Measurements from ENCODE around the gene CRHR2.
"Not testable (repeated sequence)": the region's sequence is repeated elsewhere in the genome, so short reads cannot be mapped to it uniquely, and the experiment has no call there.

CRHR2 gene

GRCh38 chr7:30652132-30652531 lies 30.1 kb downstream of the CRHR2 start:
- no peak for DNase-seq

- no peak for DNase-seq
These were observed 31.8 kb downstream of the CRHR2 start for GRCh38 chr7:30650421-30650808.

GRCh38 chr7:30649717-30650420 lies 32.4 kb downstream of the CRHR2 start:
- no peak for DNase-seq

GRCh38 chr7:30648744-30649540 lies 33.3 kb downstream of the CRHR2 start:
- DNase-seq: no peak

- DNase-seq: no peak
These were observed 34.5 kb downstream of the CRHR2 start for GRCh38 chr7:30647589-30648364.

GRCh38 chr7:30646154-30646553 lies 36.1 kb downstream of the CRHR2 start:
- no peak for DNase-seq

GRCh38 chr7:30645661-30646060 lies 36.6 kb downstream of the CRHR2 start:
- DNase-seq: no peak

GRCh38 chr7:30644286-30644955 lies 37.8 kb downstream of the CRHR2 start:
- DNase-seq: no peak

- DNase-seq: no peak
These were observed 39.5 kb downstream of the CRHR2 start for GRCh38 chr7:30642789-30643188.

- not testable (repeated sequence) for DNase-seq
These were observed 39.9 kb downstream of the CRHR2 start for GRCh38 chr7:30642322-30642721.

GRCh38 chr7:30635798-30636197 lies 46.5 kb downstream of the CRHR2 start:
- DNase-seq: no peak

GRCh38 chr7:30634634-30635201 lies 47.5 kb downstream of the CRHR2 start:
- DNase-seq: no peak

- no peak for DNase-seq
These were observed 48.0 kb downstream of the CRHR2 start for GRCh38 chr7:30634193-30634626.

GRCh38 chr7:30633223-30633622 lies 49.0 kb downstream of the CRHR2 start:
- DNase-seq: no peak

- no peak for DNase-seq
These were observed 51.3 kb downstream of the CRHR2 start for GRCh38 chr7:30630986-30631385.

- DNase-seq: no peak
These were observed 55.2 kb downstream of the CRHR2 start for GRCh38 chr7:30627026-30627425.

GRCh38 chr7:30625283-30625682 lies 57.0 kb downstream of the CRHR2 start:
- DNase-seq: no peak

GRCh38 chr7:30618961-30619360 lies 63.3 kb downstream of the CRHR2 start:
- DNase-seq: no peak

- DNase-seq: no peak
These were observed 64.1 kb downstream of the CRHR2 start for GRCh38 chr7:30618080-30618676.

GRCh38 chr7:30617359-30617758 lies 64.9 kb downstream of the CRHR2 start:
- DNase-seq: no peak

GRCh38 chr7:30616318-30616717 lies 65.9 kb downstream of the CRHR2 start:
- DNase-seq: no peak
